Natural killer cell (primary cell): ENCODE data around the gene PSME2. TPM values are rescaled to one million over a fixed set of nuclear protein-coding genes. Genes with fewer than 3 reads are reported as not detected.

Source experiments
- ATAC-seq, 3 donors: fragments of 150-1000 bp in 2 of 3; fragments of 200-7000 bp in 1 of 3; cut with Tn5 transposase; 1 replicate in 1 of 3; 2 replicates in 2 of 3; pipeline ENCODE4 v1.10.0; 2021; ENCODE audit warnings: mild to moderate bottlenecking in 2 of 3, moderate library complexity in 2 of 3
- DNase-seq, 2 donors: peaks; one replicate each; pipeline versions ENCODE4 v3.0.0 to v3.0.0-alpha.2; 2013 to 2021; ENCODE audit warnings: mixed read lengths in 1 of 2
- H3K27ac ChIP-seq: one replicate; pipeline ENCODE4 v1.5.1; 2013; ENCODE audit warnings: mild to moderate bottlenecking, low read length
- H3K27me3 ChIP-seq: one replicate; pipeline ENCODE4 v1.6.1; 2013; ENCODE audit warnings: low read length; ENCODE audit not compliant: control insufficient read depth, insufficient read depth
- H3K36me3 ChIP-seq: one replicate; pipeline ENCODE4 v1.6.1; 2013; ENCODE audit warnings: low read length; ENCODE audit not compliant: control insufficient read depth, insufficient read depth
- H3K4me1 ChIP-seq: one replicate; pipeline ENCODE4 v1.6.1; 2013; ENCODE audit warnings: low read length; ENCODE audit not compliant: control insufficient read depth, insufficient read depth
- H3K4me3 ChIP-seq: one replicate; pipeline ENCODE4 v1.5.1; 2013; ENCODE audit warnings: low read length
- H3K9me3 ChIP-seq: one replicate; pipeline ENCODE4 v1.6.1; 2013; ENCODE audit warnings: low read length; ENCODE audit not compliant: control insufficient read depth, insufficient read depth
- H3K27ac Mint-ChIP-seq, 2 donors: one replicate each; pipeline ENCODE4 v1.8.0; 2022; ENCODE audit warnings: mild to moderate bottlenecking in 2 of 2, mixed read lengths in 2 of 2, moderate library complexity in 1 of 2
- H3K27me3 Mint-ChIP-seq, 2 donors: one replicate each; pipeline ENCODE4 v1.8.0; 2022; ENCODE audit warnings: low read depth in 2 of 2, mixed read lengths in 2 of 2
- H3K36me3 Mint-ChIP-seq: one replicate; pipeline ENCODE4 v1.8.0; 2022; ENCODE audit warnings: mixed read lengths
- H3K4me1 Mint-ChIP-seq, 2 donors: one replicate each; pipeline ENCODE4 v1.8.0; 2022; ENCODE audit warnings: mixed read lengths in 2 of 2
- H3K4me3 Mint-ChIP-seq: one replicate; pipeline ENCODE4 v1.8.0; 2022; ENCODE audit warnings: mild to moderate bottlenecking, moderate library complexity, mixed read lengths
- H3K9me3 Mint-ChIP-seq, 2 donors: one replicate each; pipeline ENCODE4 v1.8.0; 2022; ENCODE audit warnings: mixed read lengths in 2 of 2
- WGBS: methylation state at CpG from one replicate; pipeline ENCODE4 v1.1.7; 2013; ENCODE audit warnings: missing lambda C conversion rate; ENCODE audit not compliant: insufficient coverage; 5-methylcytosine and 5-hydroxymethylcytosine counted together
- intact Hi-C: fragments of 100-400 bp; cut with micrococcal nuclease; formaldehyde crosslinking; loops from one replicate; pipeline ENCODE4 v1.14.2; 2022
- total RNA-seq, 4 donors: library from RNA; stranded (reverse); fragments of 120-200 nt in 1 of 4; gene quantifications; one replicate each; pipeline versions ENCODE4 v1.2.3 to v1.2.4, GENCODE V29; 2013 to 2022
- TF ChIP-seq, protein P1 (sequence below): fragments of 200-600 bp; IDR thresholded peaks from one replicate; pipeline ENCODE4 v1.8.0; 2022; ENCODE audit warnings: antibody characterized with exemption

PSME2 gene
- total RNA-seq, 3 donors from 2014 or later (not counting 1 experiment from before 2014, with no cell fraction given), result 193 to 237 (median 234) TPM

- no peaks in the 10 kb centered on the region for H3K36me3 Mint-ChIP-seq
- DNase-seq, result no peak
- peaks cover 8% of the 10 kb centered on the region for H3K4me1 ChIP-seq
- H3K4me3 ChIP-seq, result no peak overlapping the region
- H3K9me3 Mint-ChIP-seq, result no peaks in the 10 kb centered on the region
- H3K4me1 Mint-ChIP-seq, result no peaks in the 10 kb centered on the region
- no peaks in the 10 kb centered on the region for H3K36me3 ChIP-seq
- no peak overlapping the region for H3K4me3 Mint-ChIP-seq
- intact Hi-C loops, result no loop called here
- H3K27me3 Mint-ChIP-seq, result no peaks in the 10 kb centered on the region
- no peaks in the 10 kb centered on the region for H3K9me3 ChIP-seq
- TF ChIP-seq, protein P1, sequence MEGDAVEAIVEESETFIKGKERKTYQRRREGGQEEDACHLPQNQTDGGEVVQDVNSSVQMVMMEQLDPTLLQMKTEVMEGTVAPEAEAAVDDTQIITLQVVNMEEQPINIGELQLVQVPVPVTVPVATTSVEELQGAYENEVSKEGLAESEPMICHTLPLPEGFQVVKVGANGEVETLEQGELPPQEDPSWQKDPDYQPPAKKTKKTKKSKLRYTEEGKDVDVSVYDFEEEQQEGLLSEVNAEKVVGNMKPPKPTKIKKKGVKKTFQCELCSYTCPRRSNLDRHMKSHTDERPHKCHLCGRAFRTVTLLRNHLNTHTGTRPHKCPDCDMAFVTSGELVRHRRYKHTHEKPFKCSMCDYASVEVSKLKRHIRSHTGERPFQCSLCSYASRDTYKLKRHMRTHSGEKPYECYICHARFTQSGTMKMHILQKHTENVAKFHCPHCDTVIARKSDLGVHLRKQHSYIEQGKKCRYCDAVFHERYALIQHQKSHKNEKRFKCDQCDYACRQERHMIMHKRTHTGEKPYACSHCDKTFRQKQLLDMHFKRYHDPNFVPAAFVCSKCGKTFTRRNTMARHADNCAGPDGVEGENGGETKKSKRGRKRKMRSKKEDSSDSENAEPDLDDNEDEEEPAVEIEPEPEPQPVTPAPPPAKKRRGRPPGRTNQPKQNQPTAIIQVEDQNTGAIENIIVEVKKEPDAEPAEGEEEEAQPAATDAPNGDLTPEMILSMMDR, result no peak
- no peak overlapping the region for H3K27ac Mint-ChIP-seq
- WGBS, result 91% methylated on average over 8 of the region's 8 CpGs
- no peak overlapping the region for H3K27ac ChIP-seq
- H3K27me3 ChIP-seq, result no peaks in the 10 kb centered on the region
- no peak for ATAC-seq
These were observed 16.9 kb downstream of the PSME2 start for GRCh38 chr14:24129410-24129998.

DNA sequence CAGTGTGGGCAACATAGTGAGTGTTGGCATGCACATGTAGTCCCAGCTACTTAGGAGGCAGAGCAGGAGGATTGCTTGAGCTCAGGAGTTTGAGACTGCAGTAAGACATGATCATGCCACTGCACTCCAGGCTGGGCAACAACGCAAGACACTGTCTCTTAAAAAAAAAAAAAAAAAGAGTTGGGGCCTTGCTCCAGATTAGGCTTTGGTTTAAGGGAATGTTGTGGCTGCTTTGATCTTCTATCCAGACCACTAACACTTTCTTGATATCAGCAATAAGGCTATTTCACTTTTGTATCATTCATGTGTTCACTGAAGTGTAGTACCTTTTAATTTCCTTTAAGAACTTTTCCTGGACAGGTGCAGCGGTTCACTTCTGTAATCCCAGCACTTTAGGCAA is 18.7 kb downstream of the PSME2 start:
- ATAC-seq, result no peak
- Histone ChIP-seq H3K9me3 (no peaks in the 10 kb centered on the region), H3K4me1 (peaks cover 8% of the 10 kb centered on the region), H3K4me3 (no peak overlapping the region), H3K27me3 (no peaks in the 10 kb centered on the region), H3K36me3 (peaks cover 7% of the 10 kb centered on the region), H3K27ac (no peak overlapping the region)
- WGBS, result 97% methylated on average over 2 of the region's 2 CpGs
- Mint-ChIP-seq H3K36me3 (no peaks in the 10 kb centered on the region), H3K27ac (no peak overlapping the region), H3K9me3 (no peaks in the 10 kb centered on the region), H3K4me1 (no peaks in the 10 kb centered on the region), H3K27me3 (no peaks in the 10 kb centered on the region), H3K4me3 (no peak overlapping the region)
- no peak for DNase-seq
- TF ChIP-seq, protein P1, result no peak
- intact Hi-C loops, result no loop called here

- H3K27me3 Mint-ChIP-seq, result no peaks in the 10 kb centered on the region
- H3K9me3 Mint-ChIP-seq, result no peaks in the 10 kb centered on the region
- no peaks in the 10 kb centered on the region for H3K9me3 ChIP-seq
- no peaks in the 10 kb centered on the region for H3K27me3 ChIP-seq
- no peak for DNase-seq
- peaks cover 1% of the 10 kb centered on the region for H3K4me1 ChIP-seq
- no peak for ATAC-seq
- intact Hi-C loops, result no loop called here
- TF ChIP-seq, protein P1, result no peak
- no peak overlapping the region for H3K27ac Mint-ChIP-seq
- H3K4me3 ChIP-seq, result no peak overlapping the region
- no peak overlapping the region for H3K27ac ChIP-seq
- no peak overlapping the region for H3K4me3 Mint-ChIP-seq
- peaks cover 10% of the 10 kb centered on the region for H3K36me3 ChIP-seq
- H3K36me3 Mint-ChIP-seq, result no peaks in the 10 kb centered on the region
- H3K4me1 Mint-ChIP-seq, result no peaks in the 10 kb centered on the region
These were observed 19.5 kb downstream of the PSME2 start for GRCh38 chr14:24126939-24127338.
